Memory B cell (primary cell): ENCODE data around the gene HS1BP3.

Experiments
- ATAC-seq: fragments of 150-1000 bp; cut with Tn5 transposase; 2 replicates; pipeline ENCODE4 v1.10.0; 2021; ENCODE audit warnings: low read depth, mild to moderate bottlenecking, moderate library complexity
- DNase-seq, 2 donors: peaks; one replicate each; pipeline ENCODE4 v3.0.0; 2022; ENCODE audit warnings: low spot score in 2 of 2
- H3K27ac Mint-ChIP-seq: one replicate; pipeline ENCODE4 v1.8.0; 2022; ENCODE audit warnings: mild to moderate bottlenecking, moderate library complexity, mixed read lengths
- H3K27me3 Mint-ChIP-seq: one replicate; pipeline ENCODE4 v1.8.0; 2022; ENCODE audit warnings: mixed read lengths
- H3K36me3 Mint-ChIP-seq: one replicate; pipeline ENCODE4 v1.8.0; 2022; ENCODE audit warnings: mild to moderate bottlenecking, mixed read lengths
- H3K4me1 Mint-ChIP-seq: one replicate; pipeline ENCODE4 v1.8.0; 2022; ENCODE audit warnings: mixed read lengths
- H3K4me3 Mint-ChIP-seq: one replicate; pipeline ENCODE4 v1.8.0; 2022; ENCODE audit warnings: mild to moderate bottlenecking, moderate library complexity, mixed read lengths
- H3K9me3 Mint-ChIP-seq: one replicate; pipeline ENCODE4 v1.8.0; 2022; ENCODE audit warnings: mixed read lengths

HS1BP3 gene

GRCh38 chr2:20589975-20590703 lies 60.8 kb downstream of the HS1BP3 start:
- H3K27ac Mint-ChIP-seq, result no peak overlapping the region
- DNase-seq, result no peak
- H3K36me3 Mint-ChIP-seq, result peaks cover 8% of the 10 kb centered on the region
- peaks cover 18% of the 10 kb centered on the region for H3K4me1 Mint-ChIP-seq
- H3K27me3 Mint-ChIP-seq, result peaks cover 24% of the 10 kb centered on the region
- no peak for ATAC-seq
- no peak overlapping the region for H3K4me3 Mint-ChIP-seq
- no peaks in the 10 kb centered on the region for H3K9me3 Mint-ChIP-seq

- Mint-ChIP-seq H3K27me3 (peaks cover 24% of the 10 kb centered on the region), H3K4me3 (no peak overlapping the region), H3K4me1 (peaks cover 14% of the 10 kb centered on the region), H3K27ac (no peak overlapping the region), H3K9me3 (no peaks in the 10 kb centered on the region), H3K36me3 (peaks cover 8% of the 10 kb centered on the region)
- no peak for ATAC-seq
- no peak for DNase-seq
Observed at GRCh38 chr2:20588918-20589871, 61.7 kb downstream of the HS1BP3 start.

- H3K27ac Mint-ChIP-seq, result no peak overlapping the region
- DNase-seq, result no peak
- peaks cover 5% of the 10 kb centered on the region for H3K4me1 Mint-ChIP-seq
- no peaks in the 10 kb centered on the region for H3K36me3 Mint-ChIP-seq
- H3K9me3 Mint-ChIP-seq, result no peaks in the 10 kb centered on the region
- H3K27me3 Mint-ChIP-seq, result peaks cover 11% of the 10 kb centered on the region
- no peak for ATAC-seq
- no peak overlapping the region for H3K4me3 Mint-ChIP-seq
Observed at GRCh38 chr2:20585710-20586594, 64.9 kb downstream of the HS1BP3 start.

GRCh38 chr2:20585359-20585709 lies 65.6 kb downstream of the HS1BP3 start:
- H3K9me3 Mint-ChIP-seq, result no peaks in the 10 kb centered on the region
- no peak overlapping the region for H3K27ac Mint-ChIP-seq
- ATAC-seq, result no peak
- H3K27me3 Mint-ChIP-seq, result peaks cover 9% of the 10 kb centered on the region
- peaks cover 5% of the 10 kb centered on the region for H3K4me1 Mint-ChIP-seq
- H3K4me3 Mint-ChIP-seq, result no peak overlapping the region
- DNase-seq, result no peak
- no peaks in the 10 kb centered on the region for H3K36me3 Mint-ChIP-seq

GRCh38 chr2:20584399-20585358 lies 66.2 kb downstream of the HS1BP3 start:
- Mint-ChIP-seq H3K27me3 (peaks cover 9% of the 10 kb centered on the region), H3K4me1 (peaks cover 5% of the 10 kb centered on the region), H3K36me3 (no peaks in the 10 kb centered on the region), H3K27ac (no peak overlapping the region), H3K4me3 (no peak overlapping the region), H3K9me3 (no peaks in the 10 kb centered on the region)
- DNase-seq (no peak), ATAC-seq (no peak)

- H3K27ac Mint-ChIP-seq, result no peak overlapping the region
- no peaks in the 10 kb centered on the region for H3K9me3 Mint-ChIP-seq
- peaks cover 6% of the 10 kb centered on the region for H3K27me3 Mint-ChIP-seq
- peaks cover 3% of the 10 kb centered on the region for H3K4me1 Mint-ChIP-seq
- no peaks in the 10 kb centered on the region for H3K36me3 Mint-ChIP-seq
- ATAC-seq (no peak), DNase-seq (no peak)
- H3K4me3 Mint-ChIP-seq, result no peak overlapping the region
Observed at GRCh38 chr2:20584045-20584398, 66.9 kb downstream of the HS1BP3 start.

- Mint-ChIP-seq H3K27ac (no peak overlapping the region), H3K4me1 (peaks cover 5% of the 10 kb centered on the region), H3K9me3 (no peaks in the 10 kb centered on the region), H3K27me3 (peaks cover 5% of the 10 kb centered on the region), H3K4me3 (no peak overlapping the region), H3K36me3 (no peaks in the 10 kb centered on the region)
- ATAC-seq, result no peak
- DNase-seq, result no peak
Observed at GRCh38 chr2:20583425-20583881, 67.4 kb downstream of the HS1BP3 start.

GRCh38 chr2:20582600-20583221 lies 68.2 kb downstream of the HS1BP3 start:
- no peaks in the 10 kb centered on the region for H3K9me3 Mint-ChIP-seq
- H3K27ac Mint-ChIP-seq, result no peak overlapping the region
- peaks cover 5% of the 10 kb centered on the region for H3K27me3 Mint-ChIP-seq
- H3K4me1 Mint-ChIP-seq, result peaks cover 6% of the 10 kb centered on the region
- H3K4me3 Mint-ChIP-seq, result no peak overlapping the region
- ATAC-seq, result no peak
- no peaks in the 10 kb centered on the region for H3K36me3 Mint-ChIP-seq
- no peak for DNase-seq

GRCh38 chr2:20580690-20581437 lies 70.0 kb downstream of the HS1BP3 start:
- no peaks in the 10 kb centered on the region for H3K36me3 Mint-ChIP-seq
- H3K9me3 Mint-ChIP-seq, result no peaks in the 10 kb centered on the region
- no peak for DNase-seq
- no peak for ATAC-seq
- no peak overlapping the region for H3K27ac Mint-ChIP-seq
- peaks cover 16% of the 10 kb centered on the region for H3K4me1 Mint-ChIP-seq
- H3K4me3 Mint-ChIP-seq, result no peak overlapping the region
- no peaks in the 10 kb centered on the region for H3K27me3 Mint-ChIP-seq

- no peak for DNase-seq
- H3K27me3 Mint-ChIP-seq, result no peaks in the 10 kb centered on the region
- no peak overlapping the region for H3K27ac Mint-ChIP-seq
- ATAC-seq, result no peak
- H3K9me3 Mint-ChIP-seq, result no peaks in the 10 kb centered on the region
- H3K4me3 Mint-ChIP-seq, result no peak overlapping the region
- peaks cover 16% of the 10 kb centered on the region for H3K4me1 Mint-ChIP-seq
- no peaks in the 10 kb centered on the region for H3K36me3 Mint-ChIP-seq
Observed at GRCh38 chr2:20579866-20580265, 71.0 kb downstream of the HS1BP3 start.

GRCh38 chr2:20578895-20579825 lies 71.7 kb downstream of the HS1BP3 start:
- no peak overlapping the region for H3K4me3 Mint-ChIP-seq
- no peaks in the 10 kb centered on the region for H3K27me3 Mint-ChIP-seq
- H3K9me3 Mint-ChIP-seq, result no peaks in the 10 kb centered on the region
- H3K36me3 Mint-ChIP-seq, result no peaks in the 10 kb centered on the region
- DNase-seq (no peak), ATAC-seq (no peak)
- peaks cover 16% of the 10 kb centered on the region for H3K4me1 Mint-ChIP-seq
- H3K27ac Mint-ChIP-seq, result peak overlapping the region; percentile 35
